ENCODE measurements around the gene SEPTIN11. TPM values are rescaled to one million over a fixed set of nuclear protein-coding genes. Genes with fewer than 3 reads are reported as not detected.

The SEPTIN11 gene
- 100 to 1,000 TPM; 121 to 171 (median 164) TPM for polyA plus RNA-seq (ENCODE audit: insufficient read depth in 1 of 5, insufficient read length in 5 of 5, low replicate concordance in 1 of 5)
- long read RNA-seq, donor 1, full-length matches to known transcripts: 26 of 440 reads
- long read RNA-seq, donor 1, partial matches to known transcripts: 391 of 440 reads
- long read RNA-seq, donor 1, other reads (novel, unspliced or antisense): 23 of 440 reads
- long read RNA-seq, donor 2, full-length matches to known transcripts: 23 of 157 reads
- long read RNA-seq, donor 2, partial matches to known transcripts: 124 of 157 reads
- long read RNA-seq, donor 2, other reads (novel, unspliced or antisense): 10 of 157 reads
- long read RNA-seq, donor 3, full-length matches to known transcripts: 20 of 264 reads
- long read RNA-seq, donor 3, partial matches to known transcripts: 120 of 264 reads
- long read RNA-seq, donor 3, other reads (novel, unspliced or antisense): 124 of 264 reads
- long read RNA-seq, donor 4, full-length matches to known transcripts: 13 of 336 reads
- long read RNA-seq, donor 4, partial matches to known transcripts: 307 of 336 reads
- long read RNA-seq, donor 4, other reads (novel, unspliced or antisense): 16 of 336 reads
- long read RNA-seq, donor 5, full-length matches to known transcripts: 24 of 343 reads
- long read RNA-seq, donor 5, partial matches to known transcripts: 309 of 343 reads
- long read RNA-seq, donor 5, other reads (novel, unspliced or antisense): 10 of 343 reads
- long read RNA-seq, donor 6, full-length matches to known transcripts: 24 of 402 reads
- long read RNA-seq, donor 6, partial matches to known transcripts: 367 of 402 reads
- long read RNA-seq, donor 6, other reads (novel, unspliced or antisense): 11 of 402 reads
- long read RNA-seq, donor 7, full-length matches to known transcripts: 32 of 447 reads
- long read RNA-seq, donor 7, partial matches to known transcripts: 376 of 447 reads
- long read RNA-seq, donor 7, other reads (novel, unspliced or antisense): 39 of 447 reads
- long read RNA-seq, donor 8, transcript SEPT11-203 (9 exons, 2,615 nt): major isoform, 7 of 7 reads
- long read RNA-seq, donor 8, partial matches to known transcripts: 0 of 7 reads
- long read RNA-seq, donor 8, other reads (novel, unspliced or antisense): 0 of 7 reads

- peak; percentile 95 for DNase-seq
Measured at GRCh38 chr4:76949276-76950051, at the start of gene SEPTIN11. SEPTIN11 (plus strand) TSS chr4:76949752; CDS start chr4:76949904, 152 bp downstream.

GRCh38 chr4:76902233-76902890 lies 47.2 kb upstream of the SEPTIN11 start:
- no peak for DNase-seq

GRCh38 chr4:76904646-76905190 lies 44.8 kb upstream of the SEPTIN11 start:
- DNase-seq: no peak

- no peak for DNase-seq
Measured at GRCh38 chr4:76905521-76905920, 44.0 kb upstream of the SEPTIN11 start.

GRCh38 chr4:76909711-76910110 lies 39.8 kb upstream of the SEPTIN11 start:
- DNase-seq: no peak

- DNase-seq: no peak
Measured at GRCh38 chr4:76920715-76921114, 28.8 kb upstream of the SEPTIN11 start.

GRCh38 chr4:76923619-76924357 lies 25.8 kb upstream of the SEPTIN11 start:
- DNase-seq: no peak

- DNase-seq: no peak
Measured at GRCh38 chr4:76926841-76927240, 22.7 kb upstream of the SEPTIN11 start.

GRCh38 chr4:76930685-76931084 lies 18.9 kb upstream of the SEPTIN11 start:
- no peak for DNase-seq

GRCh38 chr4:76931087-76931486 lies 18.5 kb upstream of the SEPTIN11 start:
- DNase-seq: no peak

GRCh38 chr4:76931576-76932276 lies 17.8 kb upstream of the SEPTIN11 start:
- DNase-seq: no peak

- DNase-seq: no peak
Measured at GRCh38 chr4:76939184-76939583, 10.4 kb upstream of the SEPTIN11 start.

GRCh38 chr4:76943129-76943620 lies 6.4 kb upstream of the SEPTIN11 start:
- no peak for DNase-seq

GRCh38 chr4:76943790-76944189 lies 5.8 kb upstream of the SEPTIN11 start:
- DNase-seq: no peak

GRCh38 chr4:76947369-76947768 lies 2.2 kb upstream of the SEPTIN11 start:
- DNase-seq: no peak

GRCh38 chr4:76948443-76949275 lies 893 bp upstream of the SEPTIN11 start:
- DNase-seq: peak; percentile 80 to 83

GRCh38 chr4:76950052-76950955 lies 752 bp downstream of the SEPTIN11 start:
- peak; percentile 30 to 38 for DNase-seq

All from right lung (tissue), 10 donors.